ENCODE data around the gene UBXN7. TPM values are rescaled to one million over a fixed set of nuclear protein-coding genes. Genes with fewer than 3 reads are reported as not detected.

UBXN7 gene
- total and polyA plus RNA-seq, 2 of the 8 experiments (the other 6 are each of a cell fraction or from before 2014, with no cell fraction given): 18.5 to 109 TPM

DNA sequence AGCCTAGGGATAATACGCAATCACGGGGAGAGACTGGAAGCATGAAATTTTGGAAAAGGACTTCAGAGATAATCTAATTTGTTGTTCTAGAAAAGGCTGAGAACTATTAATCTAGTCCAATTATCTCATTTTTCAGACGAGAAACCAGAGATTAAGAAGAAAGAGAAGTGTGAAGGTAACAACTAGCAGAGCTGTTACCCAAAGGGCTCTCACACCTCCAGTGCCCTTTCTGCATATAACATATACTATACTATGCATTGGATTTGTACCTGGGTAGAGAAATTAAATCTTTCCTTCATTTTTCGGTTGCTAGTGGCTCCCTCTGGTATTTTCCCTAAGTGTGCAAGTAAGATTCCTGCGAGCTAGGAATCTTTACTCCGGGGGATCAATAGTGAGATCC is 80.7 kb downstream of the UBXN7 start:
- Histone ChIP-seq H3K4me2 (ENCODE audit: insufficient read depth in 1 of 2, low read depth in 2 of 2, low read length in 2 of 2) (no peak overlapping the region), H3K79me2 (ENCODE audit: control insufficient read depth in 1 of 2, insufficient read depth in 2 of 2, low read length in 2 of 2) (no peaks in the 10 kb centered on the region), H3K27me3 (replicated peaks in 1 of 4; ENCODE audit: control insufficient read depth in 3 of 4, extremely low read depth in 1 of 4, insufficient read depth in 3 of 4, low read length in 3 of 4) (no peaks in the 10 kb centered on the region), H4K8ac (ENCODE audit: extremely low read depth, insufficient read depth, low read length) (no peak overlapping the region), H3K36me3 (ENCODE audit: control insufficient read depth in 2 of 4, insufficient read depth in 4 of 4, low read length in 3 of 4) (peaks cover 14 to 23% (median 20%) of the 10 kb centered on the region in 4 experiments), H4K5ac (ENCODE audit: insufficient read length, low read depth, low read length) (no peak overlapping the region), H3K4me3 (ENCODE audit: extremely low read depth in 1 of 4, insufficient read depth in 2 of 4, low read depth in 3 of 4, low read length in 4 of 4) (no peak overlapping the region), H2BK12ac (ENCODE audit: low read depth, low read length) (no peak overlapping the region), H3K9me3 (ENCODE audit: insufficient read depth in 2 of 2, low read depth in 1 of 2, low read length in 1 of 2) (no peaks in the 10 kb centered on the region), H2BK15ac (ENCODE audit: low read length) (no peak overlapping the region), H3K14ac (ENCODE audit: insufficient read length) (no peak overlapping the region), H3K56ac (replicated peaks; ENCODE audit: insufficient read length, low read depth, low read length) (no peak overlapping the region), H3K4me1 (replicated peaks in 1 of 4; ENCODE audit: control insufficient read depth in 3 of 4, insufficient read depth in 4 of 4, low read length in 3 of 4) (no peaks in the 10 kb centered on the region), H3K27ac (ENCODE audit: low read depth, low read length) (no peak overlapping the region), H2AFZ (ENCODE audit: low read length) (no peak overlapping the region), H2BK20ac (ENCODE audit: low read length) (no peak overlapping the region), H3K9ac (replicated peaks in 1 of 4; ENCODE audit: extremely low read depth in 1 of 4, low read depth in 3 of 4, low read length in 3 of 4) (no peak overlapping the region), H3K23me2 (ENCODE audit: low read depth, low read length) (no peaks in the 10 kb centered on the region), H2BK120ac (replicated peaks; ENCODE audit: low read depth, low read length) (no peak overlapping the region), H3K18ac (ENCODE audit: extremely low read depth, low read length) (no peak overlapping the region), H4K20me1 (replicated peaks in 1 of 2; ENCODE audit: control insufficient read depth in 1 of 2, insufficient read depth in 2 of 2, low read length in 2 of 2) (peaks cover 0 to 5% of the 10 kb centered on the region in 2 experiments), H2BK5ac (ENCODE audit: low read depth, low read length) (no peak overlapping the region), H3K79me1 (ENCODE audit: low read depth, low read length) (no peaks in the 10 kb centered on the region), H4K91ac (replicated peaks; ENCODE audit: insufficient read length, low read length) (no peak overlapping the region), H2AK5ac (ENCODE audit: low read depth, low read length) (no peak overlapping the region), H3K4ac (replicated peaks; ENCODE audit: insufficient read length, low read depth, low read length) (no peak overlapping the region), H3K23ac (ENCODE audit: insufficient read length) (no peak overlapping the region)
- FAIRE-seq (no peak), DNase-seq (ENCODE audit: low read depth in 1 of 2, low spot score in 2 of 2) (no peak)
- WGBS, 2 experiments (ENCODE audit: extremely low coverage in 1 of 2, insufficient coverage in 1 of 2, insufficient read length in 1 of 2, insufficient replicate concordance in 2 of 2, low coverage in 1 of 2, low lambda C conversion rate in 2 of 2, missing lambda C conversion rate in 1 of 2): 78% methylated on average over 6 of the region's 6 CpGs; no CpG with 5 or more reads in 1 of the 2 experiments
- ChIA-PET CTCF (ENCODE audit: partially characterized antibody) (no interaction called here), POLR2A (ENCODE audit: partially characterized antibody) (no interaction called here)
- no peak for TF ChIP-seq GTF2F1 (IDR thresholded peaks at IDR 0.05; ENCODE audit: borderline replicate concordance, low read depth, low read length)
- no peak for TF ChIP-seq POLR2AphosphoS5 (IDR thresholded peaks at IDR 0.05; ENCODE audit: low read depth, low read length)
- no peak for TF ChIP-seq TAF1 (IDR thresholded peaks at IDR 0.05; ENCODE audit: low read depth, low read length)
- TF ChIP-seq POLR2A (IDR thresholded peaks at IDR 0.05; ENCODE audit: control extremely low read depth in 1 of 2, low read depth in 2 of 2, low read length in 2 of 2): no peak
- TF ChIP-seq, protein P1, sequence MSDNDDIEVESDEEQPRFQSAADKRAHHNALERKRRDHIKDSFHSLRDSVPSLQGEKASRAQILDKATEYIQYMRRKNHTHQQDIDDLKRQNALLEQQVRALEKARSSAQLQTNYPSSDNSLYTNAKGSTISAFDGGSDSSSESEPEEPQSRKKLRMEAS (IDR thresholded peaks at IDR 0.05): no peak
- TF ChIP-seq TCF12 (IDR thresholded peaks at IDR 0.05; ENCODE audit: low read depth, low read length): no peak
- TF ChIP-seq RFX5 (IDR thresholded peaks at IDR 0.05; ENCODE audit: borderline replicate concordance, low read depth, low read length): no peak
- no peak for TF ChIP-seq FOSL1 (IDR thresholded peaks at IDR 0.05; ENCODE audit: insufficient read depth, low read depth, low read length)
- TF ChIP-seq ASH2L (IDR thresholded peaks at IDR 0.05; ENCODE audit: low read length): no peak
- TF ChIP-seq PHF8 (conservative IDR thresholded peaks at IDR 0.05; ENCODE audit: low read depth, low read length): no peak
- no peak for TF ChIP-seq TAF7 (optimal IDR thresholded peaks at IDR 0.05; ENCODE audit: borderline replicate concordance, low read depth, low read length)
- TF ChIP-seq BRCA1 (IDR thresholded peaks at IDR 0.05; ENCODE audit: low read depth, low read length): no peak
- no peak for TF ChIP-seq RNF2 (IDR thresholded peaks at IDR 0.05; ENCODE audit: borderline replicate concordance, low read depth, low read length, missing control alignments, poor library complexity, severe bottlenecking)
- TF ChIP-seq YY1 (IDR thresholded peaks at IDR 0.05; ENCODE audit: low read depth, low read length): no peak
- TF ChIP-seq SAP30 (IDR thresholded peaks at IDR 0.05; ENCODE audit: insufficient read depth, insufficient replicate concordance, low read length): no peak

All from H1 (cell line).